HCT116 (cell line): ENCODE data around the gene TOGARAM1. TPM values are rescaled to one million over a fixed set of nuclear protein-coding genes. Genes with fewer than 3 reads are reported as not detected.

Experiments
- ATAC-seq: fragments of 200-7000 bp; cut with Tn5 transposase; 2 replicates; pipeline ENCODE4 v1.9.1; 2020; ENCODE audit warnings: mild to moderate bottlenecking, moderate library complexity
- BruUV-seq: library from RNA; stranded (reverse); fragments of 400-500 nt; replicated peaks from 2 replicates; lab custom pipeline; 2021; lab: Mats Ljungman, UMichigan
- CTCF ChIA-PET: fragments of 300-600 bp; sonication (Branson Sonifier 250); formaldehyde crosslinking; loops from one replicate; lab custom pipeline; 2021; ENCODE audit warnings: antibody characterized with exemption; lab: Charles Lee
- POLR2A ChIA-PET: fragments of 300-600, 350-600 bp; sonication (Branson Sonifier 250); formaldehyde crosslinking; loops from one replicate; lab custom pipeline; 2021; ENCODE audit warnings: antibody characterized with exemption; lab: Charles Lee
- RAD21 ChIA-PET, 2 experiments: fragments of 300-600 bp; sonication (Branson Sonifier 250); formaldehyde crosslinking; loops; one replicate each; lab custom pipeline; 2023; ENCODE audit warnings: low total read pairs in 2 of 2; ENCODE audit not compliant: uncharacterized antibody in 2 of 2, unreplicated experiment in 2 of 2, low non-redundant PET in 1 of 2; lab: Charles Lee
- DNase-seq: peaks from one replicate; pipeline ENCODE4 v3.0.0-alpha.2; 2010; ENCODE audit warnings: low read depth, low spot score
- H2AFZ ChIP-seq: fragments of 200-600 bp; shearing (Covaris generic), sonication (generic); 2 replicates; pipeline ENCODE4 v1.6.1; 2017; ENCODE audit warnings: low read depth, mixed run types, mixed read lengths, antibody characterized with exemption, low read length; ENCODE audit not compliant: poor library complexity, severe bottlenecking
- H3K27ac ChIP-seq: 2 replicates; pipeline ENCODE4 v1.5.1; 2012; ENCODE audit warnings: low read depth, low read length
- H3K27me3 ChIP-seq: fragments of 200-600 bp; sonication (generic); 2 replicates; pipeline ENCODE4 v1.6.1; 2016; ENCODE audit warnings: mixed run types, low read length, mixed read lengths; ENCODE audit not compliant: insufficient read depth
- H3K36me3 ChIP-seq, 2 experiments: fragments of 200-500 bp in 1 of 2; fragments of 200-600 bp in 1 of 2; sonication (Bioruptor generic) in 1 of 2; sonication (generic) in 1 of 2; 2 replicates each; pipeline versions ENCODE4 v1.5.1 to v1.6.1; 2014 to 2016; ENCODE audit warnings: low read length in 2 of 2, inconsistent platforms in 1 of 2, mixed read lengths in 1 of 2, mixed run types in 1 of 2; ENCODE audit not compliant: insufficient read depth in 2 of 2, control insufficient read depth in 1 of 2
- H3K4me1 ChIP-seq, 2 experiments: fragments of 200-600 bp in 1 of 2; sonication (generic) in 1 of 2; 2 replicates each; pipeline versions ENCODE4 v1.5.1 to v1.6.1; 2012 to 2017; ENCODE audit warnings: low read length in 2 of 2, inconsistent platforms in 1 of 2, mild to moderate bottlenecking in 1 of 2, mixed read lengths in 1 of 2, mixed run types in 1 of 2, moderate library complexity in 1 of 2; ENCODE audit not compliant: insufficient read depth in 2 of 2, control insufficient read depth in 1 of 2
- H3K4me2 ChIP-seq: fragments of 200-600 bp; sonication (generic); 2 replicates; pipeline ENCODE4 v1.6.1; 2017; ENCODE audit warnings: mixed run types, low read length, mixed read lengths
- H3K4me3 ChIP-seq, 2 experiments: fragments of 200-600 bp in 1 of 2; sonication (generic) in 1 of 2; replicated peaks in 1 of 2; 2 replicates each; pipeline ENCODE4 v1.5.1; 2011 to 2016; ENCODE audit warnings: low read length in 2 of 2, control low read depth in 1 of 2, low read depth in 1 of 2, mild to moderate bottlenecking in 1 of 2, mixed read lengths in 1 of 2, mixed run types in 1 of 2
- H3K79me2 ChIP-seq: fragments of 200-600 bp; sonication (generic); 2 replicates; pipeline ENCODE4 v1.6.1; 2017; ENCODE audit warnings: mild to moderate bottlenecking, mixed run types, low read length, moderate library complexity, mixed read lengths; ENCODE audit not compliant: insufficient read depth
- H3K9ac ChIP-seq: fragments of 200-600 bp; sonication (generic); 2 replicates; pipeline ENCODE4 v1.6.1; 2016; ENCODE audit warnings: low read length, mixed read lengths
- H3K9me2 ChIP-seq: fragments of 200-600 bp; sonication (generic), shearing (Covaris generic); 2 replicates; pipeline ENCODE4 v1.6.1; 2017; ENCODE audit warnings: mixed run types, mild to moderate bottlenecking, moderate library complexity; ENCODE audit not compliant: insufficient read depth
- H3K9me3 ChIP-seq, 2 experiments: fragments of 200-500 bp in 1 of 2; fragments of 200-600 bp in 1 of 2; sonication (Bioruptor generic) in 1 of 2; sonication (generic) in 1 of 2; 2 replicates each; pipeline ENCODE4 v1.6.1; 2014 to 2017; ENCODE audit warnings: low read length in 2 of 2, mixed read lengths in 2 of 2, inconsistent platforms in 1 of 2, low read depth in 1 of 2, mild to moderate bottlenecking in 1 of 2, mixed run types in 1 of 2, moderate library complexity in 1 of 2; ENCODE audit not compliant: control insufficient read depth in 1 of 2, insufficient read depth in 1 of 2
- H4K20me1 ChIP-seq: fragments of 200-600 bp; sonication (generic), shearing (Covaris generic); 2 replicates; pipeline ENCODE4 v1.6.1; 2017; ENCODE audit warnings: mixed run types, mild to moderate bottlenecking, moderate library complexity; ENCODE audit not compliant: insufficient read depth
- CBX3 ChIP-seq: IDR thresholded peaks from 2 replicates; pipeline ENCODE4 v1.6.1; 2012; ENCODE audit warnings: low read depth
- CEBPB ChIP-seq: IDR thresholded peaks from 2 replicates; pipeline ENCODE4 v1.6.1; 2012; ENCODE audit warnings: low read depth
- EGR1 ChIP-seq: IDR thresholded peaks from 2 replicates; pipeline ENCODE4 v1.6.1; 2012; ENCODE audit warnings: low read depth
- EZH2 ChIP-seq: fragments of 200-600 bp; sonication (generic); IDR thresholded peaks from 2 replicates; pipeline ENCODE4 v1.6.1; 2017; ENCODE audit warnings: antibody characterized with exemption, mixed run types
- FOSL1 ChIP-seq: IDR thresholded peaks from 2 replicates; pipeline ENCODE4 v1.6.1; 2012; ENCODE audit warnings: low read depth
- POLR2AphosphoS5 ChIP-seq: IDR thresholded peaks from 2 replicates; pipeline ENCODE4 v1.6.1; 2011; ENCODE audit warnings: mild to moderate bottlenecking, low read depth, low read length, moderate library complexity
- RAD21 ChIP-seq: IDR thresholded peaks from 2 replicates; pipeline ENCODE4 v1.6.1; 2012; ENCODE audit warnings: low read depth, mild to moderate bottlenecking
- REST ChIP-seq: IDR thresholded peaks from 2 replicates; pipeline ENCODE4 v1.6.1; 2012; ENCODE audit warnings: low read depth
- SP1 ChIP-seq: IDR thresholded peaks from 2 replicates; pipeline ENCODE4 v1.6.1; 2012; ENCODE audit warnings: low read depth
- SRF ChIP-seq: IDR thresholded peaks from 2 replicates; pipeline ENCODE4 v1.6.1; 2012; ENCODE audit warnings: low read depth
- TCF7L2 ChIP-seq: IDR thresholded peaks from 2 replicates; pipeline ENCODE4 v1.7.0; 2011; ENCODE audit warnings: borderline replicate concordance, inconsistent platforms; ENCODE audit not compliant: insufficient read depth, insufficient read length; ENCODE audit errors: extremely low read depth
- YY1 ChIP-seq: IDR thresholded peaks from 2 replicates; pipeline ENCODE4 v1.6.1; 2011; ENCODE audit warnings: low read length, low read depth, moderate library complexity, mild to moderate bottlenecking; ENCODE audit not compliant: insufficient replicate concordance; ENCODE audit errors: extremely low read depth
- ZFX ChIP-seq: fragments of 450-650 bp; IDR thresholded peaks from 2 replicates; pipeline ENCODE4 v1.6.1; 2017
- ZNF274 ChIP-seq: fragments of 200-500 bp; sonication (Bioruptor generic); IDR thresholded peaks from 2 replicates; pipeline ENCODE4 v1.6.1; 2014; ENCODE audit warnings: mild to moderate bottlenecking, low read depth, low read length, inconsistent platforms
- intact Hi-C: fragments of 100-400 bp; cut with micrococcal nuclease; formaldehyde crosslinking; loops from 2 replicates; pipeline ENCODE4 v1.10.0; 2022
- total RNA-seq: library from RNA; stranded (reverse); gene quantifications from one replicate; pipeline ENCODE4 v1.2.1, GENCODE V29; 2021; ENCODE audit not compliant: unreplicated experiment
- TF ChIP-seq, protein P1 (sequence below): IDR thresholded peaks from 2 replicates; pipeline ENCODE4 v1.6.1; 2012
- TF ChIP-seq, protein P2 (sequence below), 3 experiments: fragments of 200-600 bp in 1 of 3; sonication (generic) in 1 of 3; IDR thresholded peaks in 2 of 3; conservative IDR thresholded peaks in 1 of 3; 2 replicates each; pipeline ENCODE4 v1.5.1; 2012 to 2017; ENCODE audit warnings: low read depth in 2 of 3, low read length in 2 of 3, antibody characterized with exemption in 1 of 3, borderline replicate concordance in 1 of 3, control low read depth in 1 of 3, mild to moderate bottlenecking in 1 of 3, mixed read lengths in 1 of 3, mixed run types in 1 of 3, moderate library complexity in 1 of 3; ENCODE audit not compliant: insufficient read depth in 1 of 3

The TOGARAM1 gene
- total RNA-seq, 1 experiment from 2014 or later, result 1.9 TPM

DNA sequence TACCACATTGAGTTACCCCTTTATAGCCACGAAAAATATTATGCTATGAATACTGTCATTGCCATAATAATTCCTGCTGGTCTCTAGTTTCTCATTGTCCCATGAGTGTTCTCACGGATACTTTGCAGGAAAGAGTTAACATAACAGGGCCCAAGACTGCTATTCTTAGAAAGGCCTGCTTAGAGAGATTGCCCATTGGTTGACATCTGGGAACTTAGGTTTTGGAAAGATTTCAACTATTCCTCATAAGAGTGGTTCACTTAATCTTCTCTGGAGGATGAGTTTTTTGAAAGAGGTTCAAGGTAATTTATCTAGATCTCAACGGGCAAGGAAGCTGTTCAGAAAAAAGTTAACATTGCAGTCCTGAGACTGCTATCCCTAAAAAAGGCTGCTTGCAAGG is 103.5 kb downstream of the TOGARAM1 start:
- Histone ChIP-seq H3K4me3 (no peak overlapping the region), H3K4me1 (no peaks in the 10 kb centered on the region), H4K20me1 (no peaks in the 10 kb centered on the region), H3K27me3 (no peaks in the 10 kb centered on the region), H3K9me3 (no peaks in the 10 kb centered on the region), H2AFZ (no peak overlapping the region), H3K4me2 (no peak overlapping the region), H3K79me2 (no peaks in the 10 kb centered on the region), H3K9me2 (no peaks in the 10 kb centered on the region), H3K9ac (no peak overlapping the region), H3K27ac (no peak overlapping the region), H3K36me3 (no peaks in the 10 kb centered on the region)
- RAD21 ChIA-PET, result no interaction called here
- no peak for ATAC-seq
- POLR2A ChIA-PET, result no interaction called here
- TF ChIP-seq, protein P1, sequence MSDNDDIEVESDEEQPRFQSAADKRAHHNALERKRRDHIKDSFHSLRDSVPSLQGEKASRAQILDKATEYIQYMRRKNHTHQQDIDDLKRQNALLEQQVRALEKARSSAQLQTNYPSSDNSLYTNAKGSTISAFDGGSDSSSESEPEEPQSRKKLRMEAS, result no peak
- TF ChIP-seq ZFX (no peak), RAD21 (no peak), YY1 (no peak), SRF (no peak), CBX3 (no peak), POLR2AphosphoS5 (no peak), SP1 (no peak), EGR1 (no peak), EZH2 (no peak), REST (no peak), FOSL1 (no peak), ZNF274 (no peak), CEBPB (no peak), TCF7L2 (no peak)
- TF ChIP-seq, protein P2, sequence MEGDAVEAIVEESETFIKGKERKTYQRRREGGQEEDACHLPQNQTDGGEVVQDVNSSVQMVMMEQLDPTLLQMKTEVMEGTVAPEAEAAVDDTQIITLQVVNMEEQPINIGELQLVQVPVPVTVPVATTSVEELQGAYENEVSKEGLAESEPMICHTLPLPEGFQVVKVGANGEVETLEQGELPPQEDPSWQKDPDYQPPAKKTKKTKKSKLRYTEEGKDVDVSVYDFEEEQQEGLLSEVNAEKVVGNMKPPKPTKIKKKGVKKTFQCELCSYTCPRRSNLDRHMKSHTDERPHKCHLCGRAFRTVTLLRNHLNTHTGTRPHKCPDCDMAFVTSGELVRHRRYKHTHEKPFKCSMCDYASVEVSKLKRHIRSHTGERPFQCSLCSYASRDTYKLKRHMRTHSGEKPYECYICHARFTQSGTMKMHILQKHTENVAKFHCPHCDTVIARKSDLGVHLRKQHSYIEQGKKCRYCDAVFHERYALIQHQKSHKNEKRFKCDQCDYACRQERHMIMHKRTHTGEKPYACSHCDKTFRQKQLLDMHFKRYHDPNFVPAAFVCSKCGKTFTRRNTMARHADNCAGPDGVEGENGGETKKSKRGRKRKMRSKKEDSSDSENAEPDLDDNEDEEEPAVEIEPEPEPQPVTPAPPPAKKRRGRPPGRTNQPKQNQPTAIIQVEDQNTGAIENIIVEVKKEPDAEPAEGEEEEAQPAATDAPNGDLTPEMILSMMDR (IDR thresholded peaks at IDR 0.05 in 2 of 3, conservative IDR thresholded peaks at IDR 0.05 in 1 of 3; ENCODE audit: borderline replicate concordance in 1 of 3, insufficient read depth in 1 of 3, low read depth in 2 of 3, low read length in 2 of 3), result no peak
- BruUV-seq, result no TSS peak
- DNase-seq, result no peak
- CTCF ChIA-PET, result no interaction called here
- intact Hi-C loops, result no loop called here
